GM21423 (cell line): ENCODE data around the gene CFAP299.

Experiments
- ATAC-seq: cut with Tn5 transposase; IDR thresholded peaks from one replicate; pipeline ENCODE4 v1.9.1; 2021; ENCODE audit warnings: mild to moderate bottlenecking, moderate library complexity; ENCODE audit not compliant: unreplicated experiment

The CFAP299 gene

GRCh38 chr4:80387390-80388283 is 52.1 kb downstream of the CFAP299 start:
- ATAC-seq: no peak

DNA sequence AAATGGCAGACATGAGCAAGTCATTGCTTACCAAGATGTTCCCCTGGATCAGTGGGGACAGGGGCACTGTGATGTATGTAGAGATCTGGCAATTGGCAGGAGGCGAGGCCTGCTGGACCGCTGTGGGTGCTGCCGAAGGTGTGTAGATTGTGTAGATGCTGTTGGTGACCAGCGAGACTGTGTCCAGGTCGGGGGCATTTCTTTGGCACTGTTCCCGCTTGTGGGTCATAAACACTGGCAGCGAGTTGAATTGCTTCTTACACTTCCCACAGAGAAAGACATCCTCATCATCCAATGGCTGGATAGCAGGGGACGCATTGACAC is 52.7 kb downstream of the CFAP299 start:
- ATAC-seq: no peak

DNA sequence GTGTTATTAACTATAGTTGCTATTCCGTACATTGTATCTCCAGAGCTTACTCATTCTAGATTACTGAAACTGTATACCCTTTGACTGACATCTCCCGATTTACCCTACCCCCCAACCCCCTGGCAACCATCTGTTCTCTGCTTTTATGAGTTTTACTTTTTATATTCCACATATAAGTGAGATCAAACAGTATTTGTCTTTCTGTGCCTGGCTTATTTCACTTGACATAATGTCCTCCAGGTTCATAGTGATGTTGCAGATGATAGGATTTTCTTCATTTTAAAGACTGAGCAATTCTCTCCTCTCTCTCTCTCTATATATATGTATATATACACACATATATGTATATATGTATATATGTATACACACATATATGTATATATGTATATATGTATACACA is 54.6 kb downstream of the CFAP299 start:
- ATAC-seq: no peak

DNA sequence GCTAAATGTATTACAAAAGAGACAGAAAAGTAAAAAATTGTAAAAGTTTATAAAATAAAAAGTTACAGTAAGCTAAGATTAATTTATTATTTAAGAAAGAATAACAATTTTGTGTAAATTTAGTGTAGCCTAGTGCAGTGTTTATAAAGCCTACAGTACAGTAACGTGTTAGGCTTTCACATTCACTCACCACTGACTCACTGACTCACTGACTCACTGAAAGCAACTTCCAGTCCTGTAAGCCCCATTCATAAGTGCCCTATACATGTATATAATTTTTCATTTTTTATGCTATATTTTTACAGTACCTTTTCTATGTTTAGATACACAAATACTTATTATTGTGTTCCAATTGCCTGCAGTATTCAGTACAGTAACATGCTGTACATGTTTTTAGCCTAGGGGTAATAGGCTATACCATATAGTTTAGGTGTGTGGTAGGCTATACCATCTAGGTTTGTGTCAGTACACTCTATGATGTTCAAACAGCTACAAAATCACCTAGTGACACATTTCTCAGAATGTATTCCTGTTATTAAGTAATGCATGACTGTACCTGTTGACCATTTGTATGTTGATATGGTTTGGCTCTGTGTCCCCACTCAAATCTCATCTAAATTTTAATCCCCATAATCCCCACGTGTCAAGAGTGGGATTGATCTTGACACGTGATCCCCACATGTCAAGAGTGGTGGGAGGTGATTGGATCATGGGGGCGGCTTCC is 57.9 kb downstream of the CFAP299 start:
- no peak for ATAC-seq

DNA sequence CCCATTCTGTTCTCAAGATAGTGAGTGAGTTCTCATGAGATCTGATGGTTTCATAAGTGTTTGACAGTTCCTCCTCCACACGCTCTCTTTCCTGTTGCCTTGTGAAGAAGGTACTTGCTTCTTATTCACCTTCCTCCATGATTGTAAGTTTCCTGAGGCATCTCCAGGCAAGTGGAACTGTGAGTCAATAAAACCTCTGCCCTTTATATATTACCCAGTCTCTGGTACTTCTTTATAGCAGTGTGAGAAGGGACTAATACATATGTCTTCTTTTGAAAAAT is 58.4 kb downstream of the CFAP299 start:
- no peak for ATAC-seq

- ATAC-seq: no peak
These were observed 71.7 kb downstream of the CFAP299 start for GRCh38 chr4:80407246-80407645.

DNA sequence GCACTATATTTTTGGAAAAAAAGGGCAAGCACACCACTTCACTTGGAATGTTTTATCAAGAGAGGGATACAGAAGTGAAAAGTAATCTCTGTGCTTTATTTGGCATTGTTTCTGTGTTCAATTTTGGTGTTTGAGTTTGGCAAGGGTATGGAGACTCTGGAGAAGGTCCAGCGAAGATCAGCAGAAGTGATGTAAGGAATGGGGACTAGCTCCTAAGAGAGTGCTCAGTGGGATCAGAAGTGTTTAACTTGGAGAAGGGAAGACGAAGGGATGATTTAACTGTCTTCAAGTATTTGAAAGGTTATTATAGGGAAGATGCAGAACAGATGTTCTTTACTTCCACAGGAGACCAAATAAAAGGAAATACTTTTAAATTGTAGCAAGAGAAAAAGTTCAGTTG is 74.3 kb downstream of the CFAP299 start:
- no peak for ATAC-seq

GRCh38 chr4:80412322-80412721 is 76.8 kb downstream of the CFAP299 start:
- ATAC-seq: no peak

DNA sequence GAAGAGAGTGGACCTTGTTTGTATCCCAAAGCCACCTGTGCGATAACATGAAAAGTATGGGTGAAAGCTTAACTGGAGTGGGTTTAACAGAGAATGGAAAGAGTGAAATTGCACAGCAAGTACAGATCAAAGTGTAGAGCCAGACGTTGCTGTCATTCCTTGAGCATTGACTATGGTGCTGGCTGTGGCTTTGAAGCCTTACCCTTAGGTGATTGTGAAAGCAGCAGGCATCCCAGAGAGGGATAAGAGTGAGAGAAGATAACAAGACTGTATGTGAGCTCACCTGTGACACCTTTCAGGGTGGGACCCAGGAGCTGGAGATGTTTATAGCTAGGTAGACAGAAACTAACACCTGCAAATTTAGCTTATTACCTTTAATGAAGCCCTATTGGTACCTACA is 77.6 kb downstream of the CFAP299 start:
- no peak for ATAC-seq

DNA sequence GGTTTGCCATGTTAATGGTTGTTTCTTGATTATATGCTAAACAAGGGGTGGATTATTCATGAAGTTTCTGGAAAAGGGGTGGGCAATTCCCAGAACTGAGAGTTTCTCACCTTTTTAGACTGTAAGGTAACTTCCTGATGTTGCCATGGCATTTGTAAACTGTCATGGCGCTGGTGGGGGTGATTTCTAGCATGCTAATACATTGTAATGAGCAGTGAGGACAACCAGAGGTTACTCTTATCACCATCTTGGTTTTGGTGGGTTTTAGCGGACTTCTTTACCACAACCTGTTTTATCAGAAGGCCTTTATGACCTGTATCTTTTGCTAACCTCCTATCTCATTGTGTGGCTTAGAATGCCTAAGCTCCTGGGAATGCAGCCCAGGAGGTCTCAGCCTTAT is 81.5 kb downstream of the CFAP299 start:
- no peak for ATAC-seq

DNA sequence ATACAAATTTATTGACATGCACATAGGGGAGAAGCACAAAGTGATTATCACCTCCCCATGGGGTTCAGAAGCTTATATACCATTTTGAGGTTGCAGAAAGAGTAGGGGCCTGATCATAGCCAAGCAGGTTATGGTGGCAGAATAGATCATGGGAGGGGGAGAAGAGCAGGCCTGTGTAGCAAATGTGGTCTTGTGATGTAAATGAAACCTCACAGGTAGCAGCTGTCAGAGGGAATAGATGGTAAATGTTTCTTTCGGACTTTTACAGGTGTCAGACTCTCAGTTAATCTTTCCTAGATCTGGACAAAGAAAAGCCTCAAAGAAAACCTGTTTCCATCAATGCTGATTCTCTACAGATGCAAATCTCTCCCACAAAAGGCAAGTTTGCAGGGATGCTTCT is 84.4 kb downstream of the CFAP299 start:
- peak; percentile 67 for ATAC-seq

GRCh38 chr4:80420638-80421037 is 85.1 kb downstream of the CFAP299 start:
- no peak for ATAC-seq

DNA sequence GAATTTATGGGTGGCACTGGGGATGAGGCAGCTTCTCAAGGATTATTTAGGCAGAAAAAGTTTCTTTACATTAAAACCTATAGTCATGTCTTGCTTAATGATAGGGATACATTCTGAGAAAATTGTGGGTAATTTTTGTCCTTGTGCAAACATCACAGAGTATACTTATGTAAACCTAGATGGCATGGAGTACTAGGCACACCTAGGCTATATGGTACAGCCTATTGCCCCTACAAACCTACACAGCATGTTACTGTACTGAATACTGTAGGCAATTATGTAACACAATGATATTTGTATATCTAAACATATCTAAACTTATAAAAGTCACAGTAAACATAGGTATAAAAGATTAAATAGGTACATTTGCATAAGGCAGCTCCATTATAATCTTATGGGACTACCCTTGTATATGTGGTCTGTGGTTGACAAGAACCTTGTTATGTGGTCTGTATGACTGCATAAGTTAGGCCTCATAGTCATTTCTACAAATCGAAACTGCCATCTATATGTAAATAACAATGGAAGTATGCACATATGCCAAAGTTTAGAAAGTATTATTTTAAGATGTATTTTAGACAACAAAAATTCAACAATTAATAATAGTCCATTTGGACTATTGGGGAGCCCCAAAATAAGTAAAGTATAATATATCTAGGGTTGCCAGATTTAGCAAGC is 87.3 kb downstream of the CFAP299 start:
- no peak for ATAC-seq

DNA sequence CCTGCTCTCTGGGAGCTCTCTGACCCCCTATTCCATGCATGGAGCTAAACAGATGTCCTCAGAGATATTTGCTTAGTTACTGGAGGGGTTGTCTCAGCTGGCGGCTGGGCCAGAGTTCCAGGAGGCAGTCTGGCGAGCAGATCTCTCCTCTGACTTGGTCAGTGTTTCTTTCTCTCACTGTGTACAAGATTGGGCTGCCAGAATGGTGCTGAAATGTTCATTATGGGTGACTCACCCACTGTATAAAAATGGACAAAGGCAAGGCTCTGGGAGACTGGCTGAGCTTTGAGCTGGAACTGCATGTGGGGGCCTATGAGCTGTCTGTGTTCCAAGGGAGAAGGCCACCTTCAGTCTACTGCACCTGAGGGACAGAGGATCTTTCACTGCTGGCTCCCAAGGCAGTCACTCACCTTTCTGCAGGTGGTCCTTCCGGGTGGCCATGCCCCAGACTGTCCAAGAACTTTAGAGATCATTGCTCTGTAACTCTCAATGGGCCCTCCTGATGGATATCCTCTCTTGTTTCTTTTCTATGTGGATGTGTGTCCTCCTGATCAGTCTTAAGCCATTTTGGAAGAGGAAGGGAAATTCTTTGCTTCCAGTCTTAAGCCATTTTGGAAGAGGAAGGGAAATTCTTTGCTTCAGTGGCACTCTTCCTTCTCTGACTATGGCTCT is 88.2 kb downstream of the CFAP299 start:
- no peak for ATAC-seq

DNA sequence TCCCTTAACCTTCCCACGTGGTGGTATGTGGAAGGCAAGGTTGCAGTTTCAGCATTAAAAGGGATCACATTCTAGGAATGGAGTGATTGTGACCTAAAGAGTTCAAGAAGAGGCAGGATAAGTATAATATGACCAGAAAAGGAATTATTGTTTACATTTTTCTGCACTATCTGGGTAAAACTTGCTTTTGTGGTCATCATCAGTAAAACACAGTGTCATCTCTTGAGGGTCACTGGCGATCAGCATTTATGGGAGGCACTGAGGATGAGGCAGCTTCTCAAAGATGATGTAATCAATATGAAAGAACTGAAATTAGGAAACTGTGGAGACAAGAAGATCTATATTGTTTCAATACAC is 88.7 kb downstream of the CFAP299 start:
- no peak for ATAC-seq

- ATAC-seq: no peak
These were observed 89.9 kb downstream of the CFAP299 start for GRCh38 chr4:80425124-80426100.

DNA sequence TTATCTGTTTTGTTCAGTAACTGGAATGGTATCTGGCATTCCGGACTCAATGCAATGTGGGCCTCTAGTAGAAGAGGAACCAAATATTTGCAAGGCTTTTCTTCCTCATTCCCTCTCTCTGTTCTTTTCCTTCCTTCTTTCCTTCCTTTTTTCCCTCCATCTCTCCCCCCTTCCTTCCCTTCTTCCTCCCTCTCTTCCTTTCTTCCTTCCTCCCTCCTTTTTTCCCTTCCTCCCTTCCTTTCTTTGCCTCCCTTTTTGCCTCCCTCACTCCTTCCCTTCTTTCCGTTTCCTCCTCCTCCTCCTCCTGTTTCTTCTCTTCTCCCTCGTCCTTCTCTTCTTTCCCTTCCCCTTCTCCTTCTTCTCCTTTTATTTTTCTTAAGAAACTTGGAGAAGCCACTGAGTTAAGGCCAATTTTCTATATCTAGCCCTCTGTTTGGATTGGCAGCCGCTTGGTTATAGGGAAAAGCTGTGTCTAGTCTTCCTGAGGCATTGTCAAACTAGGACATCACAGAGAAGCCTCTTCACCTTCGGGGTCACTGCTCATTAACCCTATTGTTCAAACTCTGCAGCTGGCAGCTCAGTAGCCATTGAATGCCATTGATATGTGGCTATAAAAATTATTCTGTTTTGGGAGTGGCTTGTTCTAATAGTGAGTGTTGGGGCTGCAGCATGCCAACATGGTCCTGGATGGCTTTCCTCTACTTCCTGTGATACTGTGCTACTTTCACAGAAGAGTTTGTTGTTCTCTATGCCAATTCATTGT is 95.9 kb downstream of the CFAP299 start:
- no peak for ATAC-seq

DNA sequence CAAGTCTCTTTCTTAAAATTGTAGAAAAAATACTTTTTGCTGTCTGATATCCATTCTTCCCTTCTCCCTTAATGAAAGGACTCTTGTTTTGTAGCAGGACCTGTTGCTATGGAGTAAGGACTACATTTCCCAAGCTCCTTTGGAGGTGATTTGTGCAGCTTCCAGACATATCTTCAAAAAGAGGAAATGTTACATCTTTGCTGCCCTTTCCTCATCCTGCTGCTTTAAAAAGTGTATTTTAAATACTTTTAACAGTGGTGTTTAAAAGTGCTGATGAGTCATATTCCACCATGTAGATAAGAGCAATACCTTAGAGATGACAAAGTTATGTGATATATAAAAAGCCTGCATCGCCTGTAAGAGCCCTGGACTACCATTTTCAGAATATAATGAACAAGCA is 98.7 kb downstream of the CFAP299 start:
- ATAC-seq: no peak

DNA sequence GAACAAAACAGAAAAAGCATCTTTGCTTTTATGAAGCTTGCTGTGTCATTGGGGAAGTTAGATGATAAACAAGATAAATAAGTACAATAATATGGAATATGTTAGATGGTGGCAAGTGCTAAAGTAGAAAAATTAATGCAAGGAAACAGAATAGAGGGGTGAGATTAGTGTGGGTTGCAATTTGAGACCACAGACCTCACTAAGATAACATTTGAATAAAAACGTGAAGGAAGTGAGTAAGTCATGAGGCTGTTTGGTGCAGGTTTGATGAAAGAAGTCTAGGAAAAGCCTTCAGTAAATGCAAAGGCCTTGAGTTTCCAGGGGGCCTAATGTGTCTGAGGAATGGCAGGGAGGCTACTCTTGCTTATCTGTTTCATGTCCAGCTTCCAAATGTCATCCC is 102.5 kb downstream of the CFAP299 start:
- ATAC-seq: no peak
